Astrocyte (in vitro differentiated cells and primary cell): Measurements from ENCODE around the gene TCEAL7.

Source experiments
- EZH2 ChIP-seq: IDR thresholded peaks from 2 replicates; pipeline ENCODE4 v1.6.1; 2012; ENCODE audit warnings: mild to moderate bottlenecking, low read length, inconsistent platforms; ENCODE audit not compliant: insufficient read depth
- TF ChIP-seq, protein P1 (sequence below): IDR thresholded peaks from 2 replicates; pipeline ENCODE4 v1.5.1; 2011; ENCODE audit warnings: low read depth, mild to moderate bottlenecking, inconsistent platforms, low read length, moderate library complexity; ENCODE audit not compliant: insufficient read depth

- TF ChIP-seq, protein P1, sequence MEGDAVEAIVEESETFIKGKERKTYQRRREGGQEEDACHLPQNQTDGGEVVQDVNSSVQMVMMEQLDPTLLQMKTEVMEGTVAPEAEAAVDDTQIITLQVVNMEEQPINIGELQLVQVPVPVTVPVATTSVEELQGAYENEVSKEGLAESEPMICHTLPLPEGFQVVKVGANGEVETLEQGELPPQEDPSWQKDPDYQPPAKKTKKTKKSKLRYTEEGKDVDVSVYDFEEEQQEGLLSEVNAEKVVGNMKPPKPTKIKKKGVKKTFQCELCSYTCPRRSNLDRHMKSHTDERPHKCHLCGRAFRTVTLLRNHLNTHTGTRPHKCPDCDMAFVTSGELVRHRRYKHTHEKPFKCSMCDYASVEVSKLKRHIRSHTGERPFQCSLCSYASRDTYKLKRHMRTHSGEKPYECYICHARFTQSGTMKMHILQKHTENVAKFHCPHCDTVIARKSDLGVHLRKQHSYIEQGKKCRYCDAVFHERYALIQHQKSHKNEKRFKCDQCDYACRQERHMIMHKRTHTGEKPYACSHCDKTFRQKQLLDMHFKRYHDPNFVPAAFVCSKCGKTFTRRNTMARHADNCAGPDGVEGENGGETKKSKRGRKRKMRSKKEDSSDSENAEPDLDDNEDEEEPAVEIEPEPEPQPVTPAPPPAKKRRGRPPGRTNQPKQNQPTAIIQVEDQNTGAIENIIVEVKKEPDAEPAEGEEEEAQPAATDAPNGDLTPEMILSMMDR: no peak
- no peak for TF ChIP-seq EZH2
Measured at GRCh38 chrX:103367502-103367901, 37.5 kb downstream of the TCEAL7 start.
